HG02970 (cell line): ENCODE measurements around the gene ALDH1L2.
A peak's percentile ranks its signal among the peaks of the same experiment; 100 is the strongest.

Experiments used
- ATAC-seq: cut with Tn5 transposase; IDR thresholded peaks from one replicate; pipeline ENCODE4 v1.9.1; 2021; ENCODE audit warnings: mild to moderate bottlenecking, moderate library complexity, moderate number of reproducible peaks; ENCODE audit not compliant: unreplicated experiment, low FRiP score

ALDH1L2 gene

GRCh38 chr12:105036937-105037649 is 47.2 kb downstream of the ALDH1L2 start:
- no peak for ATAC-seq

- no peak for ATAC-seq
Measured at GRCh38 chr12:105033851-105034250, 50.4 kb downstream of the ALDH1L2 start.

- ATAC-seq: no peak
Measured at GRCh38 chr12:105032703-105033357, 51.4 kb downstream of the ALDH1L2 start.

GRCh38 chr12:105030820-105031807 is 53.1 kb downstream of the ALDH1L2 start:
- peak; percentile 56 for ATAC-seq

GRCh38 chr12:105026411-105026810 is 57.8 kb downstream of the ALDH1L2 start:
- ATAC-seq: no peak

- no peak for ATAC-seq
Measured at GRCh38 chr12:105025890-105026289, 58.4 kb downstream of the ALDH1L2 start.

GRCh38 chr12:105024928-105025327 is 59.3 kb downstream of the ALDH1L2 start:
- ATAC-seq: no peak

- no peak for ATAC-seq
Measured at GRCh38 chr12:105020241-105020962, 63.9 kb downstream of the ALDH1L2 start.

- ATAC-seq: no peak
Measured at GRCh38 chr12:105018776-105019175, 65.5 kb downstream of the ALDH1L2 start.

- ATAC-seq: no peak
Measured at GRCh38 chr12:105018012-105018411, 66.2 kb downstream of the ALDH1L2 start.

- no peak for ATAC-seq
Measured at GRCh38 chr12:105015543-105015942, 68.7 kb downstream of the ALDH1L2 start.

GRCh38 chr12:105014603-105015002 is 69.7 kb downstream of the ALDH1L2 start:
- no peak for ATAC-seq

GRCh38 chr12:105013892-105014291 is 70.4 kb downstream of the ALDH1L2 start:
- no peak for ATAC-seq

GRCh38 chr12:105001476-105001875 is 82.8 kb downstream of the ALDH1L2 start:
- ATAC-seq: no peak

- ATAC-seq: no peak
Measured at GRCh38 chr12:104999347-104999685, 84.9 kb downstream of the ALDH1L2 start.

- no peak for ATAC-seq
Measured at GRCh38 chr12:104998423-104999346, 85.6 kb downstream of the ALDH1L2 start.

GRCh38 chr12:104997541-104997940 is 86.7 kb downstream of the ALDH1L2 start:
- no peak for ATAC-seq

GRCh38 chr12:104994336-104994735 is 89.9 kb downstream of the ALDH1L2 start:
- no peak for ATAC-seq

GRCh38 chr12:104991565-104992128 is 92.6 kb downstream of the ALDH1L2 start:
- no peak for ATAC-seq
